ENCODE measurements around the gene EML6. TPM values are rescaled to one million over a fixed set of nuclear protein-coding genes. Genes with fewer than 3 reads are reported as not detected.

The EML6 gene
- total and polyA plus RNA-seq, 10 of the 15 experiments (the other 5 are each of a cell fraction or from before 2014, with no cell fraction given): 0.09 to 0.67 (median 0.21) TPM

GRCh38 chr2:54855434-54855833 is 132.0 kb downstream of the EML6 start:
- no peaks in the 10 kb centered on the region for H3K36me3 ChIP-seq (ENCODE audit: control insufficient read depth in 2 of 2, insufficient read depth in 2 of 2, low read length in 1 of 2)
- SMC1A ChIA-PET (ENCODE audit: uncharacterized antibody, unreplicated experiment): no interaction called here
- TF ChIP-seq ZNF207 (IDR thresholded peaks at IDR 0.05; ENCODE audit: borderline replicate concordance): no peak
- TF ChIP-seq CTCF (IDR thresholded peaks at IDR 0.05 in 2 of 3, conservative IDR thresholded peaks at IDR 0.05 in 1 of 3; ENCODE audit: control insufficient read depth in 2 of 3, extremely low read depth in 1 of 3, insufficient read depth in 1 of 3, low read depth in 3 of 3, low read length in 3 of 3): no peak
- no peak for TF ChIP-seq LARP7 (IDR thresholded peaks at IDR 0.05)
- no peak for TF ChIP-seq MYB (IDR thresholded peaks at IDR 0.05; ENCODE audit: borderline replicate concordance, low read depth, low read length)
- TF ChIP-seq IRF4 (IDR thresholded peaks at IDR 0.05; ENCODE audit: low read depth, low read length): no peak
- TF ChIP-seq EP300 (IDR thresholded peaks at IDR 0.05; ENCODE audit: borderline replicate concordance in 1 of 2, control insufficient read depth in 1 of 2, low read depth in 2 of 2, low read length in 2 of 2): no peak
- TF ChIP-seq FOXM1 (IDR thresholded peaks at IDR 0.05; ENCODE audit: low read depth, low read length): no peak
- no peak for TF ChIP-seq RUNX3 (IDR thresholded peaks at IDR 0.05; ENCODE audit: low read length)
- TF ChIP-seq E4F1 (IDR thresholded peaks at IDR 0.05; ENCODE audit: borderline replicate concordance, partially characterized antibody): no peak
- TF ChIP-seq TBL1XR1 (IDR thresholded peaks at IDR 0.05; ENCODE audit: low read depth, low read length): no peak
- no peak for TF ChIP-seq ELK1 (IDR thresholded peaks at IDR 0.05; ENCODE audit: low read depth, low read length)
- TF ChIP-seq ZBTB4 (CRISPR knock-in tag; IDR thresholded peaks at IDR 0.05): no peak
- no peak for TF ChIP-seq ESRRA (IDR thresholded peaks at IDR 0.05; ENCODE audit: low read length)
- no peak for TF ChIP-seq GABPA (IDR thresholded peaks at IDR 0.05; ENCODE audit: low read depth)

More at GRCh38 chr2:54855434-54855833, 132.0 kb downstream of the EML6 start:
- Histone ChIP-seq H3K9me3 (replicated peaks; ENCODE audit: control insufficient read depth, insufficient read depth, low read length) (no peaks in the 10 kb centered on the region), H3K4me3 (no peak overlapping the region), H3K9ac (ENCODE audit: control insufficient read depth, insufficient read depth, low read length) (no peak overlapping the region), H3K4me1 (ENCODE audit: control insufficient read depth, insufficient read depth, low read length) (no peaks in the 10 kb centered on the region), H3K4me2 (ENCODE audit: control insufficient read depth, insufficient read depth) (no peak overlapping the region), H3K27ac (ENCODE audit: control insufficient read depth, insufficient read depth) (no peak overlapping the region), H3K79me2 (ENCODE audit: control insufficient read depth, insufficient read depth, low read length) (no peaks in the 10 kb centered on the region), H3K27me3 (replicated peaks in 1 of 2; ENCODE audit: control insufficient read depth in 2 of 2, insufficient read depth in 2 of 2, low read length in 1 of 2) (no peaks in the 10 kb centered on the region; a peak in 1 of 4 replicates), H2AFZ (ENCODE audit: control insufficient read depth, low read depth, low read length) (no peak overlapping the region), H4K20me1 (ENCODE audit: control insufficient read depth, insufficient read depth) (no peaks in the 10 kb centered on the region)
- RAD21 ChIA-PET (ENCODE audit: unreplicated experiment): no interaction called here
- in situ Hi-C loops (cut with MboI): no loop called here
- ATAC-seq (no peak), FAIRE-seq (no peak), DNase-seq (ENCODE audit: low read depth, low spot score) (no peak)
- intact Hi-C loops (cut with micrococcal nuclease; ENCODE audit: unreplicated experiment): no loop called here
- POLR2A ChIA-PET: no interaction called here
- BruUV-seq (replicated peaks): no TSS peak
- WGBS (ENCODE audit: insufficient coverage, insufficient replicate concordance, low lambda C conversion rate, missing lambda C conversion rate): 13% methylated on average over 2 of the region's 2 CpGs
- CTCF ChIA-PET: no interaction called here

Measured in GM12878 (cell line).